ENCODE measurements around the gene TCF4.

TCF4 gene

DNA sequence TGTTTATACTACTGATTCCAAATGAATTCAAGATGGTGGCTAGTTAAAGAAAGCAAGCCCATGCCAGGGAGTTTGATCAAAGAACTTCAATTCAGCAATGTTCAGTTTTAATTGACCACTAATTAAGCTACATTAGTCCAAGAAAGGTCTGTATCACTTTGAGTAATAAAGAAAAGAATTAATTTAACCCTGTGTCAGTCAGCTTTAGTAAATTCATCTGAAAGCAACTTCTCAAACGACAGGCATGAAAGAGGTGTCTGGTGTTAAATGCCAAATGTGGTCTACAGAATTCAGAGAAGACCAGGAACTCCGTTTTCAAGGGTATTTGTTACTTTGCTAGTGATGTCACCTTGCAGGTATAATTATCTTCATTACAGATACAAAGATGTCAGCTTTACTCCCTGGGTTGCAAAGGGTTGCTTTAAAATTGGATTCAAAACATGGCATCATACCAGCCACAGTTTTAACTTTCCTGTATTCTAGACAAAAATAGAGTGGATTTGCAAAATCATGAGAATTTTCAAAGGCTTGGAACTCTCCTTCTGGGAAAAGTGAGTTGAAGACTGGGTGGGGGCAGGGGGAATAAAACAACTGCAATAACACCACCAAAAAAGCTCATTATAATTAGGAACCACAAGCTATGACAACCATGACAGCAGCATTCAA lies 281.5 kb downstream of the TCF4 start:
- in situ Hi-C loops (cut with MboI; ENCODE audit: low pct_unique_long_range_greater_than_20kb, low sequenced_read_pairs): no loop called here
- DNase-seq: no peak

DNA sequence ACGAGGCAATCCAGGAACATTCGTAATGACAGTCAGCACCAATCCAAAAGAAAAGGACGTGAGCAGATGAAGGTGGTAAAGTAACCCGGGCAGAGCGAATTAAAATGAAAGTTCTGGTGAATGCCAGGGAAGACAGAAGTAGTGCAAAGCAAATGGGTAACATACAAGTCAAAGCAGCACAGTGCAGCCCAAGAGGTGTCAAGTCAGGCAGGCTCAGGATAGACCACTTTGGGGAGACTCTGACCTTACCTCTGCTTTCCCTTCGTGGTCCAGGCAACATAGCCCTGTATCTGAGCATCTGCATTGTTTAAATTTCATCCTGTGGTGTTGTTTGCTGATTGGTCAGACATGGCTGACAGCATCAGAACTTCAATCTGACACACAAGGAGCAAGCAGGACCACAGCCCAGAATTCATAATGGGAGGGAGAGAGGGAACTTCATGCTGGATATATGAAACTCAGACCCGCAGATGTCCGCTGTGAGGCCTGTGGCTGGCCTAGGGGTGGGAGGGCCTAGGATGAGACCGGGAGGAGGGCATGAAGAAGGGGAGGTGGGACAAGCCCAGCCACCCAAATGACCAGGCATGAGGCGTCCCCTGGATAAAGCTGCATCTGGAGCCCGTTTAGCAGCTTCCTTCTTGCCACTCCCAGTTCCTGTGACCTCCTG lies 285.7 kb downstream of the TCF4 start:
- in situ Hi-C loops (cut with MboI; ENCODE audit: low pct_unique_long_range_greater_than_20kb, low sequenced_read_pairs): no loop called here
- DNase-seq: no peak

DNA sequence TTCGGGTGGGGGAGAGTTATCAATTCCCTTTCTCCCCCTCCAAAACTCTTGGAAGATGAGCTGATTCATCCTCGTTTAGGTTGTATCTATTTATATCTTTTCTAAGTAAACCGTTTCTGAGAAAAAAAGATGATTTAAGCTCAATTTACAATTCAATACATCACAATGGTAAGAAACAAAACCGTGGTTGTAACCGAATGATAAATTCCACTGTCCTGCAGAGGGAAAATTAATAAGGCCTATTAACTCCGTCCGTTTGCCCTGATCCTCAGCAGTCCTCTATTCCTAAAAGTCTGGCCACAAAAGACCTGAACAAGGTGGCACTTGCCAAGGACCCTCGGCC lies 286.2 kb downstream of the TCF4 start:
- no peak for DNase-seq
- in situ Hi-C loops (cut with MboI; ENCODE audit: low pct_unique_long_range_greater_than_20kb, low sequenced_read_pairs): no loop called here

DNA sequence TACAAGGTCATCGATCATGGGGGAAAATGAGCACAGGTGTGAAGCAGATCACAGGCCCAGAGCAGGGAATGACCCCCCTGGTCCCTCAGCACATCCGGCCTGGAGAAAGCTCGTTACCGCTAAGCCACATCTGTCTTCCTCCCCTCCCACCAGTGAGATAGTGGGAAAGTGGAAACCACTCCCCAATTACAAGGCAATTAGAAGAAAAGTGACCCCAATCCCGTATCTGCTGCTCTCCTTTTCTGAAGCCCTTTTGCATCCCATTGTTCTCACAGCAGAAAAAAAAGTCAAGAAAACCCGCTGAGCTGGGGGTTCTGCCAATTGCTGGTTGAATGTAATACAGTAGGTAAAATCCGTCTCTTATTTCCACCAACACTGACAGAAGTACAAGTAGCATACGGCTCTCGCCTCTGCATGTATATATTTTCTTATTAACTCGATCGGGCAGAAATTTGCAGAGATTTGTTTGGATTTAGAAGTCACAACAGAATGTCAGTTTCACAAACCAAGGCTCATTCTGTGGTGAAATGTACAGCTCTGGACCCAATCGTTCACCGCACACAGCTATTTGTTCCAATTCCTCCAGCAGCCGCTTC lies 287.0 kb downstream of the TCF4 start:
- in situ Hi-C loops (cut with MboI; ENCODE audit: low pct_unique_long_range_greater_than_20kb, low sequenced_read_pairs): no loop called here
- no peak for DNase-seq

DNA sequence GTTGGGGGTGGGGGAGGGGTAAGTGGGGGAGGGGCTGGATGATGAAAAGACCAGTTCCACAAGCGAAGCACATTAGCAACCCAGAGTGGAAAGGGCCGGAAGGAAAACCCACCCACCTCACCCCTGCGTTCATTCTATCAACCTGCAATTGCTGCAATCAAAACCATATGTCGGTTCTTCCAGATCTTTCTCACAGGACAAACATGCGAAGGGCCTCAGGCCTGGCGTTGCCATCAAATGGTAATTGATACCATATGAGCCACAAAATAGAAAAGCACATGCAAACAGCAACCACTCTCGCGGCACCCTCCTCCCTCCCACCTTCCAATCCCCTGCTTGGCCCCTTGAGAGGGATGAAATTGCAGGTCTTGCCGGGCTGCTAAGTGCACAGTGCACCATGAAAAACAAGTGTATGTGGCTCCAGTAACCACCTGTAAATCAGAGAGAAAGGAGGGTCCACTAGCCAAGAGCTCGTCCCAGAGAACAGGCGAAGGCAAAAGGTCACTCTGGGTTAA lies 287.5 kb downstream of the TCF4 start:
- no peak for DNase-seq
- in situ Hi-C loops (cut with MboI; ENCODE audit: low pct_unique_long_range_greater_than_20kb, low sequenced_read_pairs): no loop called here

DNA sequence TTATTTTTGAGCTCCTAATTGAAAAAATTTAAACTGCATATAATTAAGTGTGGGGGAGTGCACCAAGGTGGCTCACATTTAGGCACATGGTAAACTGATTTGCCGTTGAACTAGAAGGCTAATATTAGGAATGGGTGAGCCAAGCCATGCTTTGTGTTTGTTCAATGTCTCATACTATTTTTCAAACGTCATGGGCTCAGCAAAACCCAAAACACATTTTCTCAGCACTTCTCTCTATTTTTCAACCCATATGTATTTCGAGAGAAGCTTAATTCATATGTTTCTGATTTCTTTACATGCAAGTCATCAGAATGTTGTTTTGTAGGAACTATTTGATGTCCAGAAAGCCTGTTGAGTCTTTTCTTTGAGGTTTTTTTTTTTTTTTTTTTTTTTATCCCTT lies 291.2 kb downstream of the TCF4 start:
- in situ Hi-C loops (cut with MboI; ENCODE audit: low pct_unique_long_range_greater_than_20kb, low sequenced_read_pairs): no loop called here
- DNase-seq: no peak

DNA sequence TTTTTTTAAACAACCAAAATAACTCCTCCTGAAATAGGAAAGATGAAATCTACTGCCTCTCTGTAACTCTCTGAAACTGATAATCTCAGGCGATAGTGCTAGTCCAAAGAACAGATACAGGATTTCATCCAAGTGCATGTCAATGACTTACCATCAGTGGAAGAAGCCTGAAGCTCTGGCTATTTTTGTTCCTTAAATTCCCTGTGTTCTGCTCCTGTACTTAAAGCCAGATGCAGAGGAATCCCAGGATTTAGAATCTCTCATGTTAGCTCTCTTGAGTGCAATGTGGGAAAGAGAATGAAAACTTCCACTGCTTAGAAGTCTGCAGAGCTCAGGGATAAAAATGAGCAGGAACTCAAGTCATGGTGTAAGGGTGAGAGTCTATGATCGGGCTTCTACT lies 291.9 kb downstream of the TCF4 start:
- in situ Hi-C loops (cut with MboI; ENCODE audit: low pct_unique_long_range_greater_than_20kb, low sequenced_read_pairs): no loop called here
- no peak for DNase-seq

DNA sequence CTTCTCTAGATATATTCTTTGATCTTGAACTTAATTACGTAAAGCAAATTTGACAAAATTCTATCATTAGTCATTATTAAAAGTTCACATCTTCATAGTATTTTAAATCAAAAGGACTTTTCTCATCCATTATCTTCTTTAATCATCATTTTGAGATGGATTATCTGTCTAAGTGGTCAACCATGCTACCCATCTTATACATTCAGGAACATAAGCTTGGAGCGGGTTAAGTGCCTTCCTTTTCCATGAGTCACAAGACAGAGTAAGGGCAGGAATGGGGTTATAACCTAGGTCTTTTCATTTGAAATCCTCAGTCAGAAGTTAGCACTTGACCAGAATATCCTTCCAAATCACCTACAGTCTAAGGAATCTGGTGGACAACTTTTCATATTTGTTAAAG lies 297.1 kb downstream of the TCF4 start:
- in situ Hi-C loops (cut with MboI; ENCODE audit: low pct_unique_long_range_greater_than_20kb, low sequenced_read_pairs): no loop called here

DNA sequence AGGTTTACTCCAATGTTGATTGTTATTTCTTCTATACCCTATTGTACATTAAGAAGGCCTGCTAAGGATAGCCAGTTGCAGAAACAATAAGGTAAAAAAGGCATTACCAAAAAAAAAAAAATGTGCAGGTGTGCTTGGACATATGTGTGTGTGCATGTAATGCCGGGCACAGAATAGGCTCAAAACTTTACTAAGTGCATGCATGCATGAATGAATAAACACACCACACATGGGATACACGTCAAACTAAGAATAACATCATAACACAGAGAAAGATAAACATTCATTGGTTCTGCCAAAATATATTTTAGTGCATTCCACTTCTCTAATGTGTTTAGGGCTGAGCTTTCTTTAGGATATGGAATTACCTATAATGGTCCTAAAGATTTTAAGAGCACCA lies 298.2 kb downstream of the TCF4 start:
- in situ Hi-C loops (cut with MboI; ENCODE audit: low pct_unique_long_range_greater_than_20kb, low sequenced_read_pairs): no loop called here
- no peak for DNase-seq

More for the DNA sequence above, 297.1 kb downstream of the TCF4 start:
- DNase-seq: no peak

DNA sequence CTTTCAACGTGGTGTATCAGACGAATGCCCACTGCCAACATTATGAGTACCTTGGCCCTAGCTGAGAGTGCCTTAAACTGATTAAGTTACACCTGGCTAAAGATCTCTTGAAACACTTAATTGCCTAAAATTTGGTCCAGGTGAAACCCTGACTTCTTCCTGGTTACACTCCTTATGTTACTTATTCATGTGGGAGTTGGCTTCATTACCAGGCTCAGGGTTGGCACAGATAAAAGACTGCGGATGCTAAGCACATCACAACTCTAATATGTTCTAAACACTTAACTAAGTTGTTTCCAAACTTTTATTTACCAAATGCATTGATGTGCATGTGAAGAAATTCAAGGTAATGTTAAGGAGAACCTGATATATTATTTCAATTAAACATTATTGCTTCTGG lies 298.9 kb downstream of the TCF4 start:
- DNase-seq: no peak
- in situ Hi-C loops (cut with MboI; ENCODE audit: low pct_unique_long_range_greater_than_20kb, low sequenced_read_pairs): no loop called here

DNA sequence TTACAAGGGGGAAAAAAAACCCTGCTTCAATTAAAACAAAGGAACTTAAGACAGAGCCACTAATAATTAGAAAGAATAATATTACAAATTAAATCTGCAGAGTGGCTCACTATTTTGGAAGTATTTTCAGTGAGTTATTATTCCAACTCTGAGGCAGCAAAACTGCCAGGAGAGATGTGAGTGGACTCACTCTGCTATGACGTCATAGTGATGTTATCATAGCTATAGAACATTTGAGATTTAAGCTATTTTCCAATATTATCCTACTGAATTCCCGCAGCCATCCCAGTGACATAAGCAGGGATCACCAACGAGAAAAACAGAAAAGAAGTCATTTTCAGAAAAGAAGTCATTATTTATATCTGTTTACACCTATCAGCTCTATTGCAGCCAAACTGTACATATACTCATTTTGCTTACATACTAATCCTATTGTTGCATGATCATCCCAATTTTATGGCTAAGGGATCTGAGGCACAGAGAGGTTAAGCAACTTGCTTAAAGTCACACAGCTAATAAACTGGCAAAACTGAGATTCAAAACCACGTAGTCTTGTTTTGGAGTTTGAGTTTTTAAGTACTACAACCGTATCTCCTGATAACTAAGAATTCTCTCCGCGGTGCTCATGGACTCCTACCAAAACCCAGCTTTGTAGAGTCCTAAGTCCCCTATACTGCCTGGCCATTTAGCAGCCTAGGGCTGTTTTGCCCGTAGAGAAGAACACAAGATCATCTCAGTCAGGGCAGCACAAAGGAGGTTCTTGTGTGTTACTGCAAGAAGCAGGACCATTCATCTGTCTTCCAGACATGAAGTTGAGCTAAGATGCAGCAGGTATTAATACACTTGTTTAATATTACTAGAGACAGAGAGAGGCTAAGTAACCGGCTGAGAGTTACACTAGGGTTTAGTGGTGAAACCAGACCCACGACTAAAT lies 299.8 kb downstream of the TCF4 start:
- in situ Hi-C loops (cut with MboI; ENCODE audit: low pct_unique_long_range_greater_than_20kb, low sequenced_read_pairs): no loop called here
- no peak for DNase-seq

DNA sequence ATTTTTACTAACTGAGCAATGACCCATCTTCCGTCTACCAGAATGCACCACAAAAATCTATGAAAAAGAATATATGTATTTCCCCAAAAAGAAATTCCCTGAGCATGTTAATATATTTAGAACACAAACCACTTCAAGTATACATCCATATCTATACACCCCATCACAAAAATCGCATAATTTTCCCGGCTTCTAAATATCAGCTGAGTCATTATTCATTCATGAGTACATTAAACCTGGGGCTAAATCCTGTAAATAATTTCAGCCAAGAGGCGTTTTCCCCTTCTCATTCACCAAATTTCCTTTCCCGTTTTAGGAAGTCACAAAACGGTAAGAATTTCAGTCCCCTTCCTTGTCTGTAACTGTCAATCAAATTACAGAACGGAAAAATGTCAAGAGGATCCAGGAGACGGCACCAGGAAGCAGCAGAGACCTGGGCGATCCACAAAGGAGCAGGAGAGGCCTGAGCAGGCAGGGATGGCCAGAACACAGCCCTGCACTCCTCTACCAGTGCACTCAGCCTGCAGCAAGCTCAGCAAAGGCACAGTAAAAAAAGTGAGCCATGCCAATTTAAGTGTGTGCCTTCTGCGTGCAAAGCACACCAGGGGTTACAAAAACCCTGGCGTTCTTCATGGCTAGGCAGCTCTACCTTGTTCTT lies 300.7 kb downstream of the TCF4 start:
- no peak for DNase-seq
- in situ Hi-C loops (cut with MboI; ENCODE audit: low pct_unique_long_range_greater_than_20kb, low sequenced_read_pairs): no loop called here

DNA sequence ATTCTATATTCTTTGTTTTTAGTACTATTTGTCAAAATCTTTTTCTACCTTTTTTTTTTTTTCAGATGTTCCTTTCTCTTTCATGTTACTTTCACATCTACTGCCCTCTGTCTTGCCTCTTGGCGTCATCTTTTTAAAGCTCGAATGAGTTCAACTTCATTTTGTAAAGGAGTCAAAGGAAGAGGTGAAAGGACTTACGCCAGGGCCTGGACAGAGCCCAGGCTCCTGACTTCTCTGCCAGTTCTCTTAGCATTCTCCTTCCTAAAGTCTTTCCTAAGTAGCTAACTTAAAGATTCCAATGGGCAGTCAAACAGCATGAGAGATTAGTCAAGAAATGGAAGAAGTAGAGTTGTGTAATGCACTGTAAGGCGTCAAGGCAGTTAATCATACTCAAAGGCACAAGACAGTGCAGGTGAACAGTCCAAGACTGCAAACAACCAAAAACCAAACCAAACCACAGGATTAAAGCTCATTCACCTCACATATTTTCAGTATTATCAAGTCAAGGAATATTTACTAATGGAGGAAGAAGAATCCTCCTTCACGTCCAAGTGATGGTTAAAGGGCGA lies 301.7 kb downstream of the TCF4 start:
- no peak for DNase-seq
- in situ Hi-C loops (cut with MboI; ENCODE audit: low pct_unique_long_range_greater_than_20kb, low sequenced_read_pairs): no loop called here

DNA sequence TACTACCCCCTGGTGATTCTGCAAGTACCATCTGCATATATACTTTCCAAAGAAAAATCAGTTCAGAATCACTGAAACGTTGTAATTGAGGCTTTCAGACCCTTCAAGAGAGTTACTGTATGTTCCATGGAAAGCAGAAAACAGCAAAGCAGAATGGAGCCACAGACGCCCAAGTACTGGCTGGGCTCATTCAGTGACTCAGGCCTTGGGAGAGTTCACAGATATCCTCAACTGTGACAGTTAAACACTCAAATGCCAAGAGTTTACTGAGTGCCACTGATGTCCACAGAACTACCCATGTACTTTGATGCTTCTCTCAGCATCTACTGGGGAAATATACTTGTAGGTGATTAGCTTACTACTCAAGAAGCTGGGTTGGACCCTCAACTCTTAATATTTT lies 303.4 kb downstream of the TCF4 start:
- no peak for DNase-seq
- in situ Hi-C loops (cut with MboI; ENCODE audit: low pct_unique_long_range_greater_than_20kb, low sequenced_read_pairs): no loop called here

DNA sequence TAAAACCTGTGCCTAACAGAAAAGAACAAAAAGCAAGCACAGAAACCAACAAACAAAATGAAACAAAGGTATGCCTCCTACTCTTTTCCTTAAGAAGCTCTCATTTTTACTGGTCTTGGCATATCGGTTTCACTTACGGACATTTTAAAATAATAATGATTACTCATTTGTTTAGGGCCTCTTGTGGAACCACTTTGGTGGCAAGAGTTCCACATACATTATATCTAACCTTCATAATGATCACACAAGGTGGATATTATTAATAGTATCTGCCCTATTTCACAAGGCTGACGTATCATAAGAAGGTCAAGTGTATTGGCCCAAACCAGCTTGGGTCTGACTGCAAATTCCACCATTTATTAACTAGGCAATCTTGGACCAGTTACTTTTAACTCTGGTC lies 304.7 kb downstream of the TCF4 start:
- in situ Hi-C loops (cut with MboI; ENCODE audit: low pct_unique_long_range_greater_than_20kb, low sequenced_read_pairs): no loop called here
- no peak for DNase-seq

DNA sequence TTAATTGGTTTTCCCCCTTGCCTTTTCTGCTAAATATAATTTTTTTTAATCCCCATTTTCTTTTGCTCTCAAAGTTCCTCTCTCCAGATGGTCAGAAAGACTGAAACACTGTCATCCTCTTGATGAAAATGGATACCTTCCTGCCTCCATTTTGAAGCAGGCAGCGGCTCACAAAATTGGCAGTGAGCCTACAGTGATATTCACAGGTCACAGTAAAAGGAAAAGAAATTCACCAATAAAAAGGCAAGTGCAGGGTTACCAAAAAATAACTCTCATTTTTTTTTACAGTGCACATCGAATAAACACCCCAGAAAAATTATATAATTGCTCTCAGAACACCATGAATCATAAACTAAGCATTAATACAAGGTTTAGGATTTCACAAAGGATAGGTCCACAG lies 307.5 kb downstream of the TCF4 start:
- no peak for DNase-seq
- in situ Hi-C loops (cut with MboI; ENCODE audit: low pct_unique_long_range_greater_than_20kb, low sequenced_read_pairs): no loop called here

DNA sequence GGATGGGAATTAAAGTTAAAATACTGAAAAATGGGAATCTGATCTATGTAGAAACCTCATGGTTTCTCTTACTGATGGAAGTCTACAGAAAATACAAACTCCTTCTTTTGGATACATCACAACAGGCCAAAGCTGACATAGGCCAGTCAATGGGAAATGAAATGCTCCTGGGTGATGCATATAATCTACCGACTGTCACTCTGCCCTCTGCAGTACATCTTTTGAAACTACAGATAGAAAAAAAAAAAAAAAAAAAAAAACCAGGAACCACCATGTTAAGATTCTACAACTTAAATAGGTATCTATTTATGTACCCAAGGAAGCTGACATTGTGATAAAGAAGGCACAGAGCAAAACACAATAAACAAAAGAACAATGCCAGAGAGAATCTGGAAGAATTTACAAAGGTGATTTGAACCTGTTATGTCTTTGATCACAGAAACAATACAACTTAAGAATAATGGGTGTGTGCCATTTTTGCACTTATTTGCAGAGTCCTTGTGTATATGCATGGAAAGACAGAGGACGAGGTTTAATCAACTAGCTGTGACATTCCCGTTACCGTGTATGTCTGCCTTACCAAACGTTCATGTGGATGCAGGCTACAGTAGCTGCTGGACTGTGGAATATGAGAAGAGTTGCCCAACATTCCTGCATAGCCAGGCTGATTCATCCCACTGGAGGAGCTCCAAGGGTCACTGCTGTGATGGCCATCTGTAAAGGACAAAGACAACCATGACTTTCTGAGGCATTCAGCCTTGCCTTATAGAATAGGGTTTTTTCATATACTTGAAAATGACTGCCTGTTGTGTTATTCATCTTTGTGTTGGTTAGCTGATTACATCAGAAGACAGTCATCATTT lies 312.7 kb downstream of the TCF4 start:
- peak; percentile 39 for DNase-seq
- in situ Hi-C loops (cut with MboI; ENCODE audit: low pct_unique_long_range_greater_than_20kb, low sequenced_read_pairs): no loop called here

Measured in KBM-7 (cell line).